Esophagus squamous epithelium (tissue), 5 donors: ENCODE measurements around the gene ZCCHC17. TPM values are rescaled to one million over a fixed set of nuclear protein-coding genes. Genes with fewer than 3 reads are reported as not detected.
"Not testable (repeated sequence)": the region's sequence is repeated elsewhere in the genome, so short reads cannot be mapped to it uniquely, and the experiment has no call there.

Experiments
- DNase-seq: peaks from one replicate; lab custom pipeline; 2025; lab: John Stamatoyannopoulos, UW
- H3K27ac ChIP-seq, 4 donors: fragments of 200-600 bp; sonication (generic); one replicate each; pipeline ENCODE4 v1.5.1; 2016 to 2019; ENCODE audit warnings: mild to moderate bottlenecking in 1 of 4
- H3K27me3 ChIP-seq, 4 donors: fragments of 200-600 bp; sonication (generic); 1 replicate in 3 of 4; 2 replicates in 1 of 4; pipeline versions ENCODE4 v1.5.1 to v1.6.0; 2017 to 2021; ENCODE audit warnings: antibody characterized with exemption in 1 of 4
- H3K36me3 ChIP-seq, 3 donors: fragments of 200-600 bp; sonication (generic); one replicate each; pipeline ENCODE4 v1.5.1; 2016 to 2019
- H3K4me1 ChIP-seq, 3 donors: fragments of 200-600 bp; sonication (generic); one replicate each; pipeline ENCODE4 v1.5.1; 2017 to 2019
- H3K4me3 ChIP-seq, 4 donors: fragments of 200-600 bp; sonication (generic); 1 replicate in 3 of 4; 2 replicates in 1 of 4; pipeline ENCODE4 v1.5.1; 2016 to 2019; ENCODE audit warnings: mild to moderate bottlenecking in 2 of 4, moderate library complexity in 1 of 4
- H3K9me3 ChIP-seq, 3 donors: fragments of 200-600 bp; sonication (generic); one replicate each; pipeline ENCODE4 v1.5.1; 2016 to 2019
- POLR2A ChIP-seq, 4 donors: fragments of 450-650 bp; IDR thresholded peaks; one replicate each; pipeline ENCODE4 v1.6.1; 2017; ENCODE audit warnings: antibody characterized with exemption in 4 of 4, mild to moderate bottlenecking in 4 of 4, moderate library complexity in 3 of 4
- whole genome bisulfite sequencing, 2 donors: methylation state at CpG; one replicate each; pipeline ENCODE4 v1.1.5; 2018; 5-methylcytosine and 5-hydroxymethylcytosine counted together
- intact Hi-C: fragments of 100-400 bp; cut with DNase I; formaldehyde crosslinking; loops from one replicate; pipeline ENCODE4 v1.15.0; 2022
- total RNA-seq, 4 donors: library from RNA; depleted of rRNA; stranded (reverse); fragments of >200 nt; gene quantifications; one replicate each; pipeline ENCODE4 v1.1.0, GENCODE V29; 2016
- TF ChIP-seq, protein P1 (sequence below), 6 experiments: fragments of 450-650 bp in 4 of 6; fragments of 200-600 bp in 2 of 6; sonication (generic) in 2 of 6; IDR thresholded peaks; one replicate each; pipeline ENCODE4 v1.5.1; 2016 to 2019; ENCODE audit warnings: antibody characterized with exemption in 6 of 6, mild to moderate bottlenecking in 4 of 6, moderate library complexity in 4 of 6
- donor health status: DM: yes; HTN: yes; CAD: no.

Gene ZCCHC17
- total RNA-seq, 4 donors from 2014 or later, result 11.5 to 22.5 (median 18.6) TPM

DNA sequence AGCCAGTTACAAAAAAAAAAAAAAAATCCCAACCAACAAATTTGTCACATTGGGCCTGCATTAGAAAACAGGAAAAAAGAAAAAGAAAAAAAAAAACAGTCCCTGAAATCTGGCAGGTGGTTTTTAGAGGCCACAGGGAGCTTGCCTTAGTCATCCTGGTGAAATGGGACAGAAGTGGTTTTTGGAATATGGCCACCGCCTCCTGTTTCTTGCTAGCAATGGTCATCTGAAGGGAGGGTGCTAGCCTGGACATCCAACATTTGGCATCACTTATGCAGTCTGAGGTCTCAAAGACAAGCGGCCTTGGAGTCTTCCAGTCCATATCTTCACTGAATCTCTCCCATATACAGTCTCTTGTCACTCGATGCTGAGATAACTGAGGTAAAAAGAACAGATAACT lies 37.1 kb upstream of the ZCCHC17 start:
- TF ChIP-seq, protein P1, sequence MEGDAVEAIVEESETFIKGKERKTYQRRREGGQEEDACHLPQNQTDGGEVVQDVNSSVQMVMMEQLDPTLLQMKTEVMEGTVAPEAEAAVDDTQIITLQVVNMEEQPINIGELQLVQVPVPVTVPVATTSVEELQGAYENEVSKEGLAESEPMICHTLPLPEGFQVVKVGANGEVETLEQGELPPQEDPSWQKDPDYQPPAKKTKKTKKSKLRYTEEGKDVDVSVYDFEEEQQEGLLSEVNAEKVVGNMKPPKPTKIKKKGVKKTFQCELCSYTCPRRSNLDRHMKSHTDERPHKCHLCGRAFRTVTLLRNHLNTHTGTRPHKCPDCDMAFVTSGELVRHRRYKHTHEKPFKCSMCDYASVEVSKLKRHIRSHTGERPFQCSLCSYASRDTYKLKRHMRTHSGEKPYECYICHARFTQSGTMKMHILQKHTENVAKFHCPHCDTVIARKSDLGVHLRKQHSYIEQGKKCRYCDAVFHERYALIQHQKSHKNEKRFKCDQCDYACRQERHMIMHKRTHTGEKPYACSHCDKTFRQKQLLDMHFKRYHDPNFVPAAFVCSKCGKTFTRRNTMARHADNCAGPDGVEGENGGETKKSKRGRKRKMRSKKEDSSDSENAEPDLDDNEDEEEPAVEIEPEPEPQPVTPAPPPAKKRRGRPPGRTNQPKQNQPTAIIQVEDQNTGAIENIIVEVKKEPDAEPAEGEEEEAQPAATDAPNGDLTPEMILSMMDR (IDR thresholded peaks at IDR 0.05), result no peak
- no peaks in the 10 kb centered on the region for H3K9me3 ChIP-seq
- no peak overlapping the region for H3K4me3 ChIP-seq
- H3K4me1 ChIP-seq, result peaks cover 0 to 4% (median 0%) of the 10 kb centered on the region in 3 donors
- peaks cover 8 to 80% (median 24%) of the 10 kb centered on the region in 3 donors for H3K36me3 ChIP-seq
- no peak for DNase-seq
- 73 to 81% methylated on average over 3 of the region's 3 CpGs for WGBS, 2 donors
- H3K27ac ChIP-seq, result no peak overlapping the region
- intact Hi-C loops, result no loop called here
- no peaks in the 10 kb centered on the region for H3K27me3 ChIP-seq

DNA sequence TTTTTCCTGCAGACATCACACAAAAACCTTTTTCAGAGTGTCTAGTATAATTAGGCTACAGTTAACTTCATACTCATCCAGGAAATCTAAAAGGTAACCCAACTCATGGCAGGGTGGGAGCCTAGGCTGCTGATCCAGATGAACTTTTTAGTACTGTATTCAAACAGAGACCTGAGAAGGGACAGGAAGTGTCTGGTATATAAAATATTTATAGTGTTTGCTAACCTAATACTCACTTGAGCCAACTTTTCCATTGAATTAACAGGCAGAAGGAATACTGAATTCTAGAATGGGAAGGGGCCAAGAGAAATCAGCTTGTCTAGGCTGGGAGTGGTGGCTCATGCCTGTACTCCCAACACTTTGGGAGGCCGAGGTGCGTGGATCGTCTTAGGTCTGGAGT lies 34.9 kb upstream of the ZCCHC17 start:
- 91 to 93% methylated on average over 3 of the region's 3 CpGs for WGBS, 2 donors
- Histone ChIP-seq H3K36me3 (peaks cover 8 to 99% (median 29%) of the 10 kb centered on the region in 3 donors), H3K27ac (no peak overlapping the region), H3K4me1 (peaks cover 0 to 8% (median 0%) of the 10 kb centered on the region in 3 donors), H3K27me3 (no peaks in the 10 kb centered on the region), H3K9me3 (no peaks in the 10 kb centered on the region), H3K4me3 (no peak overlapping the region)
- intact Hi-C loops, result no loop called here
- TF ChIP-seq, protein P1 (IDR thresholded peaks at IDR 0.05), result no peak
- no peak for TF ChIP-seq POLR2A (IDR thresholded peaks at IDR 0.05)
- DNase-seq, result no peak

DNA sequence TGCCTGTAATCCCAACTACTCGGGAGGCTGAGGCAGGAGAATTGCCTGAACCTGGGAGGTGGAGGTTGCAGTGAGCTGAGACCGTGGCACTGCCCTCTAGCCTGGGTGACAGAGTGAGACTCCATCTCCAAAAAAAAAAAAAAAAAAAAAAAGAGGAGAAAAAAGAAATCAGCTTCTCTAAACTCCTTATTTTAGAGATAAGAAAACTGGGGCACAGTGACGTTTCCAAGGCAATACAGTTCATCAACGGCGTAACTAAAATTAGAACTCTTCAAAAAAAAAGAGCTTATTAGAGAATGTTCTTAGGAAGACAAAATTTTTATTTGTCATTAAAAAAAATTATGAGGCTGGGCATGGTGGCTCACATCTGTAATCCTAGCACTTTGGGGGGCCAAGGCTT lies 34.4 kb upstream of the ZCCHC17 start:
- intact Hi-C loops, H3K9me3 ChIP-seq, H3K4me1 ChIP-seq, H3K27ac ChIP-seq, H3K27me3 ChIP-seq, H3K4me3 ChIP-seq, DNase-seq: not testable (repeated sequence)
- 78 to 100% methylated on average over 3 to 4 of the region's 5 CpGs for WGBS, 2 donors
- peaks cover 8 to 99% (median 34%) of the 10 kb centered on the region in 3 donors for H3K36me3 ChIP-seq

DNA sequence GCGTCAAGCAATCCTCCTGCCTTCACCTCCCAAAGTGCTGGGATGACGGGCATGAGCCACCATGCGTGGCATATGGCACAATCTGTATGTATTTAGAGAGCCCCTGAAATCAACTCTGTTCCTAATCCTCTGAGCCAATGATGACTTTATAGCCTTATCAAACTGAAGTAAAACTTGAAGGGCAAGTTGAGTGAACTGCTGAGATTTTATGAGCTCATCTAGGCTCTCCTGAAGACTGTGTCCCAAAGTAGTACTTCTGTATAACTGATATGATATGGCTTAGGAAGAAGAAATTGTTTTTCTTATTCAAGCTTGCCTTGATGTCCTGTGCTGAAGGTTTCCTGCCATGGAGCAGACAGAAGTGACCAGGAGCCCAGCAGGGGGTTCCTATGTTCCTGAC lies 33.4 kb upstream of the ZCCHC17 start:
- 93 to 100% methylated on average over 3 of the region's 3 CpGs for WGBS, 2 donors
- H3K27me3 ChIP-seq, result no peaks in the 10 kb centered on the region
- no peaks in the 10 kb centered on the region for H3K9me3 ChIP-seq
- intact Hi-C loops, result no loop called here
- H3K4me1 ChIP-seq, result peaks cover 0 to 8% (median 0%) of the 10 kb centered on the region in 3 donors
- H3K36me3 ChIP-seq, result peaks cover 9 to 99% (median 38%) of the 10 kb centered on the region in 3 donors
- no peak overlapping the region for H3K4me3 ChIP-seq
- no peak for DNase-seq
- TF ChIP-seq, protein P1 (IDR thresholded peaks at IDR 0.05), result no peak
- TF ChIP-seq POLR2A (IDR thresholded peaks at IDR 0.05), result no peak
- H3K27ac ChIP-seq, result no peak overlapping the region

DNA sequence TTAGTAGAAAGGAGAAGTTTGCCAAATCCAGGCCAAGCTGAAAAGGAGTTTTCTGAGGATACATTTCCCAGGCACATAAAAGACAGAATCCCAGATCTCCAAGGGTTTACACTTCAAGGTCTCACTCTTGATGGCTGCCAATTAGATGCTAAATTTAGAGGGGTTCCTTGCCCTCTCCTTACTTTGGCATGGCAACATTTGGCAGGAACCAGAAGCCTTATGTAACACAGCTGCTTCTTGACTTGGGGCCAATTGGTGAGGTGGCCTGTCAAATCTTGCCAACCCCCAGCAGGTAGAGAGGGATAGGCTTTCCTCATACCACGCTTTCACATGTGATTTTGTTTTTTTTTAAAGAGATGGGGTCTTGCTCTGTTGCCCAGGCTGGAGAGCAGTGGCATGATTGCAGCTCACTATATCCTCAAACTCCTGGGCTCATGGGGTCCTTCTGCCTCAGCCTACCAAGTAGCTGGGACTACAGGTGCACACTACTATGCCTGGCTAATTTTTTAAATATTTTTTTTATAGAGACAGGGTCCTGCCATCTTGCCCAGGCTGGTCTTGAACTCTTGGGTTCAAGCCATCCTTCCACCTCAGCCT lies 31.9 kb upstream of the ZCCHC17 start:
- TF ChIP-seq, protein P1 (IDR thresholded peaks at IDR 0.05), result no peak
- no peak for TF ChIP-seq POLR2A (IDR thresholded peaks at IDR 0.05)
- Histone ChIP-seq H3K27ac (no peak overlapping the region), H3K36me3 (peaks cover 10 to 99% (median 38%) of the 10 kb centered on the region in 3 donors), H3K9me3 (no peaks in the 10 kb centered on the region), H3K4me1 (peaks cover 0 to 8% (median 0%) of the 10 kb centered on the region in 3 donors), H3K27me3 (no peaks in the 10 kb centered on the region), H3K4me3 (no peak overlapping the region)
- no peak for DNase-seq
- WGBS, 2 donors, result 46% methylated on average over 1 of the region's 1 CpG
- intact Hi-C loops, result no loop called here
